Large intestine (tissue), 3 donors: Measurements from ENCODE around the gene VSIG4. TPM values are rescaled to one million over a fixed set of nuclear protein-coding genes. Genes with fewer than 3 reads are reported as not detected.

ENCODE experiments used
- DNase-seq, 2 donors: peaks; one replicate each; pipeline versions ENCODE4 v3.0.0 to v3.0.0-alpha.2; 2013
- H3K27ac ChIP-seq: one replicate; pipeline ENCODE4 v1.5.1; 2013; ENCODE audit warnings: low read length
- H3K27me3 ChIP-seq: 2 replicates; pipeline ENCODE4 v1.6.1; 2013; ENCODE audit warnings: low read length; ENCODE audit not compliant: control insufficient read depth, insufficient read depth
- H3K36me3 ChIP-seq: 2 replicates; pipeline ENCODE4 v1.6.1; 2013; ENCODE audit warnings: low read length; ENCODE audit not compliant: control insufficient read depth, insufficient read depth
- H3K4me1 ChIP-seq: one replicate; pipeline ENCODE4 v1.6.1; 2013; ENCODE audit warnings: low read length; ENCODE audit not compliant: control insufficient read depth, insufficient read depth
- H3K4me3 ChIP-seq: one replicate; pipeline ENCODE4 v1.5.1; 2013; ENCODE audit warnings: low read length
- H3K9me3 ChIP-seq: one replicate; pipeline ENCODE4 v1.6.1; 2013; ENCODE audit warnings: mild to moderate bottlenecking, low read depth, low read length, moderate library complexity; ENCODE audit not compliant: control insufficient read depth
- WGBS: methylation state at CpG from one replicate; pipeline ENCODE4 v1.1.5; 2013; ENCODE audit warnings: low lambda C conversion rate; ENCODE audit not compliant: insufficient coverage; 5-methylcytosine and 5-hydroxymethylcytosine counted together
- polyA plus RNA-seq: library from polyadenylated mRNA; unstranded; fragments of 120-200 nt; gene quantifications from one replicate; pipeline ENCODE4 v1.2.1, GENCODE V29; 2013

VSIG4 gene
- polyA plus RNA-seq, 1 donor: 8.4 TPM

DNA sequence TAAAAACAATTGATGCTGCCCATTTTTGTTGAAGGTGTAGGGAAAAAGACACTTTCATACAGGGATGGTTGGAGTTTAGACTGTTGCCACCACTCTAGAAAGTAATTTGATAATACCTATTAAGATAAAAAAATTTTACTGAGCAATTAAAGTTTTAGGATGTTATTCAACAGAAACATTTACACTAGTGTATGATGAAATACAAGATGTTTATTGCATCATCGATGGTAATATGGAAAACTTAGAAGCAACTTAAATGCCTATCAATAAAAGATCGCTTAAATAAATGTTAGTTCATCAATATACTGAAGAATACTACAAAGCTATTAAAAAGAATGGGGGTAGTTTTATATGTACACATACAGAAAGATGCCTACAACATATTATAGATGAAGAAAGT, 9.2 kb upstream of the VSIG4 start:
- WGBS: no CpG with 5 or more reads among the region's 2 CpGs
- no peaks in the 10 kb centered on the region for H3K36me3 ChIP-seq
- no peaks in the 10 kb centered on the region for H3K9me3 ChIP-seq
- H3K4me3 ChIP-seq: no peak overlapping the region
- no peaks in the 10 kb centered on the region for H3K27me3 ChIP-seq
- DNase-seq: no peak
- H3K27ac ChIP-seq: no peak overlapping the region
- peaks cover 1% of the 10 kb centered on the region for H3K4me1 ChIP-seq

DNA sequence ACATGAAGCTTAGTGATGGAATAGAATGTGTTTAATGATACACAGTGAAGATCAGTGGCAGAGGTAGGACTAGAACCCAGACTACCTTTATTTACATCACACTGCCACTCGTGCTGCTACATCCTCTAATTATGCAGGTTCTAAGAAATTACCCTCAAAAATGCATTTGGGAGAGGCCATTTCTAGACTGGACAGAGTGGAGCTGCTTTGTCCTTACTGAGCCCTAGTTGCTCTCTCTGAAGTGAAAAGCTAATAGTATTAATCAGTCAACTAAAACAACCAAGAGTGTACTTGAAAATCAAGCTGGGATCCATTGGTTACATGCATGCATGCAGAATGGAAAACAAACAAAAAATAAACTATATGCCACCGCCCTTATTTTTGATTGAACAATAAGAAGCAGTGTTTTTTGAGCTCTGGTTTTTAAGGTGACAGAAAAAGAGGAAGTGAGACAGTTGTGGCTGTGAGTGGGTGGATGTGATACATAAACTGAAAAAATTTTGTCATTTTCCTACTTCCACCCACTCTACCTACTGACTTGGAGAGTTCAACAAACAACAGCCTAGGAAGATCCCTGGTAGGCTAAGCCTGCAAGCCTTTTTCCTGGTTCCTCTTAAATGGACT, 6.8 kb upstream of the VSIG4 start:
- peaks cover 14% of the 10 kb centered on the region for H3K4me1 ChIP-seq
- H3K9me3 ChIP-seq: no peaks in the 10 kb centered on the region
- H3K36me3 ChIP-seq: no peaks in the 10 kb centered on the region
- H3K27me3 ChIP-seq: no peaks in the 10 kb centered on the region
- H3K4me3 ChIP-seq: no peak overlapping the region
- H3K27ac ChIP-seq: no peak overlapping the region
- whole genome bisulfite sequencing: no CpG with 5 or more reads among the region's 2 CpGs
- DNase-seq: no peak

DNA sequence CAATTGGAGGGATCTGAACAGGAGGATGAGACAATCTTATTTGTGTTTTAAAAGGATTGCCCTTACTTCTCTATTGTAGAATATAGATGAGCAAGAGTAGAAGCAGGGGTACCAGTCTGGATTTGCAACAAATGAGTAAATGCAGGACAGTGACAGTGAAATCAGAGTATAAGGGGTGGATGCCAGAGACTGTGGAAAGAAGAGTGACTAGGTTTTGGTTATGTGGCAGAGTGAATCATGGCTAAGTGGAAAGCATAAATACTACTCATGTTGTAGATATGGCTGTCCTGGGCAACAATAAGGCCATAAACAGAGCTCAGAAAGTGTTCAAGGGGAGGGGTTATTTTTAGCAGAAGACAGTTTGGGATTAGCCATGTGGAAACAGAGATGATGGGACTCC, 6.0 kb upstream of the VSIG4 start:
- Histone ChIP-seq H3K4me1 (peaks cover 14% of the 10 kb centered on the region), H3K27me3 (no peaks in the 10 kb centered on the region), H3K4me3 (no peak overlapping the region), H3K9me3 (no peaks in the 10 kb centered on the region), H3K36me3 (no peaks in the 10 kb centered on the region), H3K27ac (no peak overlapping the region)
- DNase-seq: no peak

DNA sequence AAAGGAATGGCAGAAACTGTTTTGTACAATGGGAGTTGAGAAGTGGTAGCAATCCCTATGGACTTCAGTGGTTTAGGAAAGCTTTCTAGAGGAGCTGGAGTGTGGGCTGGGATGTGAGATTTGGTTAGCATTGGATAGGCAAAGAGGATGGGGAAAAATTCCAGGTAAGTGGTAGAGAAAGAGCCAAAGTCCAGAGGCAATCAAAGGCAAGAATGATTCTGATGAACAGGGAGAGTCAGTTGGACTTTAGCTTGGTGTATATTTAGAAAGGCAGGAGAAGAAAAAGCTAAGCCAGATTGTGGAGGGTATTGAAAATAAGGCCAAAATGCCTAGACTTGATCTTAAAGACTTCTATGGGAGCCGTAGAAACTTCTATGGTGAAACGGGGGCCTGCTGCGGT, 3.7 kb upstream of the VSIG4 start:
- H3K4me3 ChIP-seq: no peak overlapping the region
- no CpG with 5 or more reads among the region's 3 CpGs for WGBS
- H3K4me1 ChIP-seq: peaks cover 14% of the 10 kb centered on the region
- no peak overlapping the region for H3K27ac ChIP-seq
- H3K27me3 ChIP-seq: no peaks in the 10 kb centered on the region
- H3K9me3 ChIP-seq: no peaks in the 10 kb centered on the region
- H3K36me3 ChIP-seq: no peaks in the 10 kb centered on the region
- peak in 1 of 2 donors; percentile 42 for DNase-seq

DNA sequence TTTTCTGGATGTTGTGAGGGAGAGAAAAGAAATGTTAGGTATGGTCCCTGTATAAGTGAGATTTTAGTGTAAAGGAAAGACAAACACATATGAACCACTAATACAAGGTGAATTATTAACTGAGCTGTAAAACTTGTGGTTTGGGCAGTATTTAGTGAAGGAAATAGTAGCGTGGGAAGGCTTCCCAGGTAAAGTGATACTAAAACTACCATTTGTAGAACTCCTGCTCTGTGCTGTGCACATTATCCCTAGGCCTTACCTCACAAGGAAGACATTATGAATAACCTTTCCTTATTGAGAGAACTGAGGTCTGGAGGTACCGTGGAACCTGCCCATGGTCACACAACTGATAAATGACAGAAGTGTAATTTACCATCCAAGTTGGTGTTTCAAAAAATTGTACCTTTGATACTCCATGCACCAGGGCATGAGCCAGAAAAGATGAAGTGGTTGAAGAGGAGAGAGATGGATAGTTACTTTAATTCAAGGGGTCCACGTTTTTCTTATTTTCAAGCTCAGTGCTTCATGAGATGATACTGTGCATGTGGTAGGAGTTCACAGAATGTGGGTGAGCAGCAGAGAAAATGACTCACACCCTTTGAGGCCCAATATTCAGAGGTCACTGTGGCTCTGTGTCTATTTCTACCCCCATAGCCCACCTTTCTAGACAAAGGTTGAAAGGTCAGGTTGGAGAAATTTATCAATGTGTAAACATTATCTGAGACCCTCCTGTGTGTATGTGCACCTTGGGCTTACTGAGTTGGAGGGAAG, 2.6 kb upstream of the VSIG4 start:
- WGBS: no CpG with 5 or more reads among the region's 3 CpGs
- Histone ChIP-seq H3K9me3 (no peaks in the 10 kb centered on the region), H3K36me3 (no peaks in the 10 kb centered on the region), H3K4me1 (peaks cover 14% of the 10 kb centered on the region), H3K27ac (no peak overlapping the region), H3K4me3 (no peak overlapping the region), H3K27me3 (no peaks in the 10 kb centered on the region)
- DNase-seq: peak in 1 of 2 donors; percentile 34

DNA sequence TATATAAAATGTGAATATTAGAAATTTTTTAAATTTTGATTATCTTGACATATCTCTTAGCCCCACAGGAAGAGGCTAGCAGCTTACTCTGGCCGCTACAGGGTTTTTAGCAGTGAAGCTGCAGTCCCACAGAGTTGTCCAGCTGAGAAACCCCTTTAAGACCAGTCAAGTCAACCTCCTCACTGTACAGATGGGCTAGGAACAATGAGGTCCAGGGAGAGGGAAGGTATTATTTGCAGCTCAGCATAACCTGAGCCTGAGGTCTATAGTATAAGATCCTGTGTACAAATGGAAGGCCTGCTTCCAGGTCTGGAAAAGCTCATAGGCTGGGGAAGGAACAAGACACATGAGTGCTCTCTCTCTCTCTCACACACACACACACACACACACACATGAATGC, 1.8 kb downstream of the VSIG4 start:
- Histone ChIP-seq H3K36me3 (no peaks in the 10 kb centered on the region), H3K27me3 (no peaks in the 10 kb centered on the region), H3K9me3 (no peaks in the 10 kb centered on the region), H3K4me1 (peaks cover 6% of the 10 kb centered on the region), H3K4me3 (no peak overlapping the region), H3K27ac (no peak overlapping the region)
- WGBS: no CpG with 5 or more reads among the region's 1 CpG
- DNase-seq: no peak

DNA sequence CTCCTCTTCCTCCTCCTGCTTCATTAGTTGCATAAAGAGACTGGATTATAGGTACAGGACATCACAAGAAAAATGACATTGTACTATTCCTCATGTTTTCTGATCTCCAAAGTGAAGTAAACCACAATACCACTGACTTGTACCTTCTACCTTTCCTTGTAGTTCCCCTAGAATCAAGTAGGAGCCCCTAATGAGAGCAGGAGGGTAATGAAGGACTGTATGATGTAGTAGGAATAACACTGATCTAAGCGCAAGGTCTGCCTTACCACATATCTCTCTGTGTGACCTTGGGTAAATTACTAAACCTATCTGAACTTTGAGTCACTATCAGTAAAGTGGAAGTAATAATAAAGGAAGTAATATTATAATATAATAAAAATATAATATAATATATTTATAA, 3.6 kb downstream of the VSIG4 start:
- Histone ChIP-seq H3K9me3 (no peaks in the 10 kb centered on the region), H3K36me3 (no peaks in the 10 kb centered on the region), H3K4me3 (no peak overlapping the region), H3K27me3 (no peaks in the 10 kb centered on the region), H3K27ac (no peak overlapping the region), H3K4me1 (no peaks in the 10 kb centered on the region)
- DNase-seq: no peak
- no CpG with 5 or more reads among the region's 1 CpG for WGBS

DNA sequence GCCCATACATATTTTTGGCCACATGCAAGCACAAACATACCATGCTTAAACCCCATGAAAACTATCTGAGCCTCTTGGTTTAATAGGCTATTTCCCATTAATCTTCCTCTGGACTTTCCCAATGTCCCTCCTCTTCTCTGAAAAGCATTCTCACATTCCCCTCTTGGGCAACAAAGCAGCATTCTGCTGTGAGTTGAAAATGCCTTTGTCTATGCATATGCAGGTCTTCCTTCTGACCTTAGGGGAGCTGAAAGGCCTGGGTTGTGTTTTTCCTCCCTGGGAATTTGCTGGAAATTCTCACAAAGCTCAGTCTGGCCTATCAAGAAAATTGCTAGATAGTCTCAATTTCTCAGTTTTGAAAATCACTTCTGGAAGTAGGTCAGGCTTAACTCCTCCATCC, 4.2 kb downstream of the VSIG4 start:
- no peak for DNase-seq
- H3K4me1 ChIP-seq: no peaks in the 10 kb centered on the region
- no peaks in the 10 kb centered on the region for H3K27me3 ChIP-seq
- no peaks in the 10 kb centered on the region for H3K9me3 ChIP-seq
- H3K27ac ChIP-seq: no peak overlapping the region
- no peak overlapping the region for H3K4me3 ChIP-seq
- H3K36me3 ChIP-seq: no peaks in the 10 kb centered on the region

DNA sequence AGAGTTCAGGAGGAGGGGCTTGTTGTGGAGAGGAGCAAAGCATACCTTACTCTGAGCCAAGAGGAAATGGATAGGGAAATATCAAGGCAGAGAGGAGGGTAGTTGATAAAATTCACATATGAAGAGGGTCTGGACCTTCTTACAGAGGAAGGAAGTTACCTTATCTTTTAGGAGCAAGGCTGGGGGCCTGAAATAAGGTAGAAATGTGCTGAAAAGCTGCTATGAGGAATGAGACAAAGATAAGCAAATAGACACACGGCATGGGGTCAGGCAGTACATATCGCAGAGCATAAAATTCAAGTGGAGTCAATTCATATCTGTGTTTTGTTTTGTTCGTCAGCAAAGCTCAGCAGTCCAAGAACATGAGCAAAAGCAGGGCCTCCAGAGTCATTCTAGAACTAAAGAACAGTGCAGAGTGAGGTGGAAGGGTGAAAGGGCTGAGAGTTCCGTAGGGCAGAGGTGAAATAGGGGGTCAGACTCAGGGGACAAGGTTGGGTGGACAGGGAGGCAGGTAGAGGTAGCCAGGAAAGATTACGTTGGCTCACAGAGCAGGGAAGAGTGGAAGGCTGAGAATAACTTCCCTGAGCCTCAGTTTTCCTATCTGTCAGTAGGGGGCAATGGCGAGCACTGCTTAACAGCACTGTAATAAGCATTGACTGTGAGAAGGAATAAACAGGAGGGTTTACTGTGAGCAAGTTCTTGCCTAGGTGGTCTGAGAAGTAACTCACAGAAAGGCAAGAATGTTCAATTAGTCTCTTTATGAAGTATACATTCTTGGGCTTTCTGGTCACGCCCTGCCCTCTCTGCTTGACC, 9.2 kb downstream of the VSIG4 start:
- Histone ChIP-seq H3K4me3 (no peak overlapping the region), H3K9me3 (no peaks in the 10 kb centered on the region), H3K4me1 (no peaks in the 10 kb centered on the region), H3K27ac (no peak overlapping the region), H3K27me3 (no peaks in the 10 kb centered on the region), H3K36me3 (no peaks in the 10 kb centered on the region)
- no peak for DNase-seq
- no CpG with 5 or more reads among the region's 7 CpGs for WGBS

DNA sequence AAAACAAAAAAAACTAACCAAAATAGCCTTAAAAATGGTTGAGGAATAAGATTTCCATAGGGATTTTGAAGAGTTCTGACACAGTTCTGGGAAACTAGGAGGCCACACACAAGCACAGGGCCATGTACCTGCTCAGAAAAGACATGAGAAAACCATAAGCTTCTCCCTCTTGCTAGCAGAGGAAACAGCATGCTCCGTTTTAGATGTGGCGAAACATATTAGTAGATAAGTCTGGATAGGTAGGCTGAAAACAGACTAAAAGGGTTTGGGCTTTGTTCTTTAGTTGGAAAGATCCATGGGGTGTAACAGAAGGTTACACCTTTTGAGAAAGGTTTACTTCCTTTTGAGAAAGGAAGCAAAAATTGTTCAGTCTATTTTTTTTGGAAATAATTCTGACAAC, 10.9 kb downstream of the VSIG4 start:
- H3K4me3 ChIP-seq: no peak overlapping the region
- no peaks in the 10 kb centered on the region for H3K4me1 ChIP-seq
- H3K27me3 ChIP-seq: no peaks in the 10 kb centered on the region
- H3K36me3 ChIP-seq: no peaks in the 10 kb centered on the region
- DNase-seq: no peak
- WGBS: no CpG with 5 or more reads among the region's 2 CpGs
- no peak overlapping the region for H3K27ac ChIP-seq
- no peaks in the 10 kb centered on the region for H3K9me3 ChIP-seq
